GM12873 (cell line): Measurements from ENCODE around the gene CREB5.

Source experiments
- TF ChIP-seq, protein P1 (sequence below): IDR thresholded peaks from 2 replicates; pipeline ENCODE4 v1.5.1; 2012; ENCODE audit warnings: low read depth, mild to moderate bottlenecking, moderate library complexity, low read length, control low read depth; ENCODE audit not compliant: insufficient read depth; ENCODE audit errors: missing control alignments

Gene CREB5

DNA sequence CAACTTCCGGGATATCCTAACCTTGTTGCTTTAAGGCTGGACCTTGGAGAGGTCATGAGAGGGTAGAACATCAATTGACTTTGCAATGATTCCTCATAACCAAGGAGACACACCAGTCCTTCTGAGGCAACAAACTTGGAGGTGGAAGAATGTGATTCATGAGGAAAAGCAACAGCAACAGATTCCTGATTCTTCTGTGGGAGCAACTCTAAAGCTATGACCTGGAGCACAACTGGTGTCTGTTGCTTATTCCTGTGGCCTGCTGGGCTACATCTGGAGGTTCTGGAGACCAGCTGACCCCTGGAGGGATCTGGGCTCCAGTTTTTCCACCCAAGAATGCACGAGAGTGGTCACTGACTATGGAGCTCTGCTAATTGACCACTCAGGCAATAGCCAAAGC, 116.6 kb downstream of the CREB5 start:
- TF ChIP-seq, protein P1, sequence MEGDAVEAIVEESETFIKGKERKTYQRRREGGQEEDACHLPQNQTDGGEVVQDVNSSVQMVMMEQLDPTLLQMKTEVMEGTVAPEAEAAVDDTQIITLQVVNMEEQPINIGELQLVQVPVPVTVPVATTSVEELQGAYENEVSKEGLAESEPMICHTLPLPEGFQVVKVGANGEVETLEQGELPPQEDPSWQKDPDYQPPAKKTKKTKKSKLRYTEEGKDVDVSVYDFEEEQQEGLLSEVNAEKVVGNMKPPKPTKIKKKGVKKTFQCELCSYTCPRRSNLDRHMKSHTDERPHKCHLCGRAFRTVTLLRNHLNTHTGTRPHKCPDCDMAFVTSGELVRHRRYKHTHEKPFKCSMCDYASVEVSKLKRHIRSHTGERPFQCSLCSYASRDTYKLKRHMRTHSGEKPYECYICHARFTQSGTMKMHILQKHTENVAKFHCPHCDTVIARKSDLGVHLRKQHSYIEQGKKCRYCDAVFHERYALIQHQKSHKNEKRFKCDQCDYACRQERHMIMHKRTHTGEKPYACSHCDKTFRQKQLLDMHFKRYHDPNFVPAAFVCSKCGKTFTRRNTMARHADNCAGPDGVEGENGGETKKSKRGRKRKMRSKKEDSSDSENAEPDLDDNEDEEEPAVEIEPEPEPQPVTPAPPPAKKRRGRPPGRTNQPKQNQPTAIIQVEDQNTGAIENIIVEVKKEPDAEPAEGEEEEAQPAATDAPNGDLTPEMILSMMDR, result no peak

GRCh38 chr7:28529755-28530154, 117.4 kb downstream of the CREB5 start:
- TF ChIP-seq, protein P1, result no peak

DNA sequence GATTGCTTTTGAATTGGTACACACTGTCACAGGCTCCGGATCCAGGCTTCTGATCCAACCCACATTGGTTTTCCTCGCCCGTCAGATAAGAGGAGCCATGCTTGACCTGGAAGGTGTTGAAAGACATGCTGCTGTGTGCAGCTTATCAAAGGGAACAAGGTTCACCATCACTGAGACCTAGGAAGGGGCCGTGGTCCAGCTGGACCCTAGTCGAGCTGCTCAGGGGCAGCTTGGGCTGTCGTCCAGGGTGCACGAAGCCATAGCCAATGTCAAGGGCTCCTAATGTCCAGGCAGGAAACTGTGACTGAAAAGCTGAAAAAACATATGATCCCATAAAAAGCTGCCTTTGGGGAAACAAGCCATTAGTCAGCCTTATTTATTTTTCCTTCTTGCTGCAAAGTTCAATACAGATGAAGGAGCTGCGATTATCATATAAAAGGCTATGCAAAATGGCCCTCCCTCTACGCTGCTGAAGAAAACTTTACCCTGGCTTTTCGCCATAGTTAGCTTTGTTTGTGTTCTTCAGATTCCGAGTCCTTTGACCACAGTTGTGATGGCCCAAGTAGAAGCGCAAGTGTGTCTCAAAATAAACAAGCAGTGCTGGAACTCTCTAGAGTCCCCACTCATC, 118.0 kb downstream of the CREB5 start:
- TF ChIP-seq, protein P1, result no peak

GRCh38 chr7:28530803-28531175, 118.5 kb downstream of the CREB5 start:
- TF ChIP-seq, protein P1, result no peak

DNA sequence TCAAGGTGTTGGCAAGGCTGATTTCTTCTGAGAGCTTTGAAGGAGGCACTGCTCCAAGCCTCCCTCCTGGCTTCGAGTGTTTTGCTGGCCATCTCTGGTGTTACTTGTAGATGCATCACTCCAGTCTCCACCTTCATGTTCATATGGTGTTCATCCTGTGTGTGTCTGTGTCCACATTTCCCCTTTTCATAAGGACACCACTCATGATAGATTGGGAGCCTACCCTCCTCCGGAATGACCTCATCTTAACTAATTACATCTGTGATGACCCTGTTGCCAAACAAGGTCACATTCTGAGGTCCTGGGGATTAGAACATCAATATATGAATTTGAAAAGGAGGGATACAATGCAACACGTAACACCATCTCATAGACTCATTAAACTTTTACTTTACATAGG, 119.0 kb downstream of the CREB5 start:
- TF ChIP-seq, protein P1, result no peak

DNA sequence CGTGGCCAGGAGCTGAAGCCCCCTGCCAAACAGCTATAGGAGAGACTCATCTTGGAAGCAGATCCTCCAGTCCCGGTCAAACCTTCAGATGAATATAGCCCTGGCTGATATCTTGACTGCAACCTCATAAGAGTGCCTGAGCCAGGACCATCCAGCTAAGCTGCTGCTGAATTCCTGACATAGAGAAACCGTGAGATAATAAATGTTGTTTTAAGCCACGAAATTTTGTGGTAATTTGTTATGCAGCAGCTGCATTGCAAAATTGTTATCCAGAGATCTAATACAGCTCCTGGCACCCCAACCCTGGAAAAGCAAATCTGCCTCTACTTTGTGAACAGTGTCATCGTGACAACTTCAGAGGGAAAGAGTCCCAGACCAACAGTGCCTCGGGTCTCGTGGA, 119.9 kb downstream of the CREB5 start:
- TF ChIP-seq, protein P1, result no peak

GRCh38 chr7:28533267-28533666, 120.9 kb downstream of the CREB5 start:
- TF ChIP-seq, protein P1, result no peak
